GM12875 (cell line): Measurements from ENCODE around the gene CLSTN1.

Experiments
- H3K4me3 ChIP-seq: one replicate; pipeline ENCODE4 v1.5.1; 2011; ENCODE audit warnings: low read depth, low read length, control low read depth
- TF ChIP-seq, protein P1 (sequence below): IDR thresholded peaks from 2 replicates; pipeline ENCODE4 v1.5.1; 2011; ENCODE audit warnings: low read depth, mild to moderate bottlenecking, control low read depth, inconsistent platforms, low read length, moderate library complexity, borderline replicate concordance; ENCODE audit not compliant: insufficient read depth

Gene CLSTN1

GRCh38 chr1:9823943-9824701 is at the start of gene CLSTN1:
Gene CLSTN1, minus strand, starts transcription at chr1:9823965. Its CDS starts 232 bp downstream, at chr1:9823733.
- peak within 1 kb of the TSS; percentile 98 for H3K4me3 ChIP-seq
- TF ChIP-seq, protein P1, sequence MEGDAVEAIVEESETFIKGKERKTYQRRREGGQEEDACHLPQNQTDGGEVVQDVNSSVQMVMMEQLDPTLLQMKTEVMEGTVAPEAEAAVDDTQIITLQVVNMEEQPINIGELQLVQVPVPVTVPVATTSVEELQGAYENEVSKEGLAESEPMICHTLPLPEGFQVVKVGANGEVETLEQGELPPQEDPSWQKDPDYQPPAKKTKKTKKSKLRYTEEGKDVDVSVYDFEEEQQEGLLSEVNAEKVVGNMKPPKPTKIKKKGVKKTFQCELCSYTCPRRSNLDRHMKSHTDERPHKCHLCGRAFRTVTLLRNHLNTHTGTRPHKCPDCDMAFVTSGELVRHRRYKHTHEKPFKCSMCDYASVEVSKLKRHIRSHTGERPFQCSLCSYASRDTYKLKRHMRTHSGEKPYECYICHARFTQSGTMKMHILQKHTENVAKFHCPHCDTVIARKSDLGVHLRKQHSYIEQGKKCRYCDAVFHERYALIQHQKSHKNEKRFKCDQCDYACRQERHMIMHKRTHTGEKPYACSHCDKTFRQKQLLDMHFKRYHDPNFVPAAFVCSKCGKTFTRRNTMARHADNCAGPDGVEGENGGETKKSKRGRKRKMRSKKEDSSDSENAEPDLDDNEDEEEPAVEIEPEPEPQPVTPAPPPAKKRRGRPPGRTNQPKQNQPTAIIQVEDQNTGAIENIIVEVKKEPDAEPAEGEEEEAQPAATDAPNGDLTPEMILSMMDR, result no peak

DNA sequence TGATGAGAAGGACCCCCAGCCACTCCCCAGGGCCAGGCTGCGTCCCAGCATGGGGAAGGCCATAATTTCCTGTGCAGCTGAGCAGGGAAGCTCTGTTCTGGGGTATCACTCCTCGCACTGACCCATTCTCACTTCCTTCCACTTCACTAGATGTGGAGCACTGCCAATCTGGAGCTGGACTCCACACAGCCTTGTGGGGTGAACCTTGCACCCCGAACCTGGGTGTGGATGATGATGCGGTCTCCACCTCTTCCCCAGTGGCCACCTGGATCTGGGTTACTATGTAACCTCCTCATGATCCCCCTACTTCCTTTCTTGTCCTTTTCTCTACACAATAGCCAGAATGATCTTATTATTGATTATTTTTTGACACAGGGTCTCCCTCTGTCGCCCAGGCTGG is 49.6 kb upstream of the CLSTN1 start:
- H3K4me3 ChIP-seq, result no peak overlapping the region
- TF ChIP-seq, protein P1, result no peak

- H3K4me3 ChIP-seq, result no peak overlapping the region
- TF ChIP-seq, protein P1, result no peak
Observed at GRCh38 chr1:9872430-9873165, 48.8 kb upstream of the CLSTN1 start.

DNA sequence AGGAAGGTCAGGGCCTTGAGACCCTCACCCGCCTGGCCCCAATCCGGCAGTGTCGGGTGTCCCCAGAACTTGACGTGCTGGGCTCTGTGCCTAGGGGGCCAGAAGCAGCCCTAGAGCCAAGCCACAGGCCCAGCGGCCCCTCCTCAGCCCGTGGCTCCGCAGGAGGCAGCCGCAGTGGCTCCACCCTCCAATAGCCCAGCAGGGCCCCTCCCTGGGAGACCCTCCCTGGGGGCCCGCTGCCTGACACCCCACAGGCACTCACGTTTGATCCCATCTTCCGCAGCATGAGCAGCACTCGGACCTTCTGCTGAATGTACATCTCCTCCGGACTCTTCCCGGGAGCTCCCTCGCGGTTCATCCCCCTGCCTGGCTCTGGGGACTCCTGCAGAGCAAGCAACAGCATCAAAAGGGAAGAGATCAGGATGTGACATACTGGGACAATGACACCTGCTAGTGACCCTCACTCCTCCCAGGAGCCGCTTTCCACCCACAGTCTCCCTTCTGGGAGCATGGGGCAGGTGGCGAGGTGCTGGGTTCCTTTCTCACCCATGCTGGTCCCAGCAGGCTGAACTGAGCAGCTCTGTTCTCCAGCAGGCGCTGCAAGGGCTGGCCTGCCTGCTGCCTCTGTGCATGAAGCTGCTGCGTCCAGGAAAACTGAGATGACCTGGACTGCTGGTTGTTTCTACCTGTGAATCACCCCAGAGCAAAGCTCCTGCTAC is 48.1 kb upstream of the CLSTN1 start:
- no peak overlapping the region for H3K4me3 ChIP-seq
- TF ChIP-seq, protein P1, result no peak

DNA sequence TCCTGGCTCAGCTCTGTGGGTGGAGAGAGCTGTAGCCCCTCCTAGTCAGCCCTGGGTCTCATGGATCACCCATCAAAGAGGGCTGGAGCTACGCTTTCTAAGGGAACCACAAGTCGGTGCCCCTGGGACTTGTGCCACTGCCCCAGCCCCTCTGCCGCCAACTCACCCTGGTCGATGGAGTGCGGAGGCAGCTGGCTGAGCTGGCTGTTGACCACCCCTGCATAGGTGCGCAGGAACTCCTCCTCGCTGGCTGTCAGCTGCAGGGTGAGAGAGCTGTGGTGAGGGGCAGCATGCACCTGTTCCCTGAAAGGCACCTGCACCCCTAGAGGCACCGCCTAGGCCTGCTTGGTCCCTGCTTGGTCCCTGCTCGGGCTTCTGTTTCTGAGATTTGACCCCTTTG is 47.3 kb upstream of the CLSTN1 start:
- no peak overlapping the region for H3K4me3 ChIP-seq
- TF ChIP-seq, protein P1, result no peak

- TF ChIP-seq, protein P1, result no peak
Observed at GRCh38 chr1:9870572-9870971, 46.8 kb upstream of the CLSTN1 start.

More at GRCh38 chr1:9870572-9870971, 46.8 kb upstream of the CLSTN1 start:
- H3K4me3 ChIP-seq, result no peak overlapping the region
